GM19238 (cell line): ENCODE data around the gene SQSTM1.
"Not testable (repeated sequence)": the region's sequence is repeated elsewhere in the genome, so short reads cannot be mapped to it uniquely, and the experiment has no call there.

Source experiments
- DNase-seq: peaks from one replicate; pipeline ENCODE4 v3.0.0; 2011; ENCODE audit warnings: low spot score; ENCODE audit not compliant: insufficient read length

SQSTM1 gene

DNA sequence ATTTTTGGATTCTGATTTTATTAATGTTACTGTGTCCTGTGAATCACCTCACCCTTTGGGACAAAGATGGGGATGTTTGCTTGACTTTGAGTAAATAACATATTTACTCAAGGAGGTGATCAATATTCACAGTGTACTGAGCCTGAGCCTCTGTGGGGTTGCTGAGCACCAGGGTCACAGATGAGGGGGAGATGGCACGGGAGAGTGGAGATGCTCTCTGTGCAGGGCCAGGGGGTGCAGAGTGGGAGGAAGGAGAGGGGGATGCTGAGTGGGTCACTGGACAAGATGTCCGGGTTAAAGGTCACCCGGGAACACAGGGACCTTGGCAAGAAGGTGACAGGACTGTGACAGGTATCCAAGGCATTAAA, 4.0 kb downstream of the SQSTM1 start:
- DNase-seq, result no peak

DNA sequence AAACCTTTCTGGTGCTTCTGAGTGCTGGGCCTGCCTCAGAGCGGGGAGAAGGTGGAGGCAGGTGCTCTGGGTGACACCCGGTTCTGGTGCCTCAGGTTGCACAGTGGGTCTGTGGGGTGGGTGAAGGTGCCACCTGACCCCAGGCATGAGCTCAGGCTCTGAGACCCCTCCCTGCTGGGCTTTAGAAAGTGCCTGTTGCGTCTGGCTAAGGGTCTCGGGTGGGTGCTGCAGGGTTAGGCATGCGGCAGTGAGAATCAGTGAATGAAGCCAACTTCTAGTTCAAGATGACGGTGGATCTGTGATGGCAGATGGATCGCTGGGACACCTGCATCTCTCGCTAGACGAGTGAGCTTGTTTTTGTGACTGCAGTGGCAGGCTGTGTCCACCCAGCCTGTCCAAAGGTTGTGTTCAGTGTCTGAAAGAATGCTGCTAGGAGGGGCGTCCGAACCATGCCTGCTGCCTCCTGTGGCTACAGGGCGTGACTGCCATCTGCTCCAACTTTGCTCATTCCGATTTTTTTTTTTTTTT, 5.0 kb downstream of the SQSTM1 start:
- no peak for DNase-seq

GRCh38 chr5:179827680-179828079, 7.0 kb downstream of the SQSTM1 start:
- no peak for DNase-seq

- DNase-seq, result no peak
These were observed 8.2 kb downstream of the SQSTM1 start for GRCh38 chr5:179828756-179829421.

- DNase-seq, result no peak
These were observed 9.2 kb downstream of the SQSTM1 start for GRCh38 chr5:179829732-179830435.

- no peak for DNase-seq
These were observed 10.2 kb downstream of the SQSTM1 start for GRCh38 chr5:179830818-179831468.

DNA sequence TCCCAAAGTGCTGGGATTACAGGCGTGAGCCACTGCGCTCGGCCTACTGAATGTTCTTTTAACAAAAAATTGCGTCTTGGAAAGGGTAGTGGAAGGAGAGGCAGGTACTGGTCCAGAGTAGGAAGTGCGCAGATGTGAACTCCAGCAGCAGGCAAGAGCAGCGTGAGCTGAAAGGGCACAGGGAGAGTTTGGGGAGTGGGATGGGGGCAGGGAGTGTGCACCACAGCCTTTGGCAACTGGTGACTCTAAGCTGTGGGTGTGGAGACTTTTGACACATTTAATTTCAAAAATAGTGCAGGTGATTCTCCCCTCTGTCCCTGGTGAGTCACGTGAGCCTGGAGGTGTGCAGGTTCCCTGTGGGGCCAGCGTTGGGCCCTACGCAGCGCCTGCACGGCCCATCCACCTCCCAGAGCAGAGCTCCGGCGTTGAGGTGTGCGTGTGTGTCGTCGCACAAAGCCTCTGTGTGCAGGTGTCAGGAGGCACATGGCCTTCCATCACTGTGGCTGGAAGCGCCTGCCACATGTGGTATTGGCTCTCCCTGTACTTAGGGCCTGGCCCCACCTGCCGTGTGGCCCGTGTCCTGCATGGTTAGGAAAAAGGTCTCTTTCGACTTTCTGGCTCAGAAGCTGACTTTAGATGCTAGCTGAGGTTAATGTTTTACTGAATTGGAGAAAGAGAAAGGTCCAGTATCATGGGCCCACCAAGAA, 11.5 kb downstream of the SQSTM1 start:
- DNase-seq, result no peak

- DNase-seq, result no peak
These were observed 12.5 kb downstream of the SQSTM1 start for GRCh38 chr5:179833056-179833708.

DNA sequence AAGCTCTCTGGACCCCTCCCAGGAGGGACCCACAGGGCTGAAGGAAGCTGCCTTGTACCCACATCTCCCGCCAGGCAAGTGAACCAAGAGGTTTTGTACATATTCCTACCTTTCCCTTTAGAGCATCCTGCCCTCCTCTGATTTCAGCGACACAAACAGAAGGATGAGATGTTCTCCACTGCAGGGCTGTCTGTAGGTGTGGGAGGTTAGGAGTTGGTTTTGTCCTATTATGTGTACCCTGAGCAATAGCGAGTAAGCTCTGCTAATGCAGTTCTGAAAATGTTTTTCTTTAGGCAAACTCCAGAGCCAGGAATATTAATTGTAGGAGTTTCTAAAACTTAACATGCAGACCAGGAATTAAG, 13.0 kb downstream of the SQSTM1 start:
- DNase-seq, result no peak

- DNase-seq, result no peak
These were observed 13.4 kb downstream of the SQSTM1 start for GRCh38 chr5:179834120-179834519.

DNA sequence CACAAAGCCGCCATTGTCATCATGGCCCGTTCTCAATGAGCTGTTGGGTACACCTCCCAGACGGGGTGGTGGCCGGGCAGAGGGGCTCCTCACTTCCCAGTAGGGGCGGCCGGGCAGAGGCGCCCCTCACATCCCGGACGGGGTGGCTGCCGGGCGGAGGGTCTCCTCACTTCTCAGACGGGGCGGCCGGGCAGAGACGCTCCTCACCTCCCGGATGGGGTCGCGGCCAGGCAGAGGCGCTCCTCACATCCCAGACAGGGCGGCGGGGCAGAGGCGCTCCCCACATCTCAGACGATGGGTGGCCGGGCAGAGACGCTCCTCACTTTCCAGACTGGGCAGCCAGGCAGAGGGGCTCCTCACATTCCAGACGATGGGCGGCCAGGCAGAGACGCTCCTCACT, 14.2 kb downstream of the SQSTM1 start:
- not testable (repeated sequence) for DNase-seq

DNA sequence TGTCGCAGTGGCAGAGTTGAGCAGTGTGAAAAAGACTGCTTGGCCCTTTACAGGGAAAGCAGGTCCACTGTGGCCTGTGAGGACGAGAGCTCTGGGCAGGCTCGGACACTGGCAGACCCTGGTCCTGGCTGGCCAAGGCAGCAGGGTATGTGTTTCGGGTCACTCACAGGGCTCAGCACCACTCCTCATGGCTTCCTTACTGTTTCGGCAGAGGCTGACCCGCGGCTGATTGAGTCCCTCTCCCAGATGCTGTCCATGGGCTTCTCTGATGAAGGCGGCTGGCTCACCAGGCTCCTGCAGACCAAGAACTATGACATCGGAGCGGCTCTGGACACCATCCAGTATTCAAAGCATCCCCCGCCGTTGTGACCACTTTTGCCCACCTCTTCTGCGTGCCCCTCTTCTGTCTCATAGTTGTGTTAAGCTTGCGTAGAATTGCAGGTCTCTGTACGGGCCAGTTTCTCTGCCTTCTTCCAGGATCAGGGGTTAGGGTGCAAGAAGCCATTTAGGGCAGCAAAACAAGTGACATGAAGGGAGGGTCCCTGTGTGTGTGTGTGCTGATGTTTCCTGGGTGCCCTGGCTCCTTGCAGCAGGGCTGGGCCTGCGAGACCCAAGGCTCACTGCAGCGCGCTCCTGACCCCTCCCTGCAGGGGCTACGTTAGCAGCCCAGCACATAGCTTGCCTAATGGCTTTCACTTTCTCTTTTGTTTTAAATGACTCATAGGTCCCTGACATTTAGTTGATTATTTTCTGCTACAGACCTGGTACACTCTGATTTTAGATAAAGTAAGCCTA, 15.7 kb downstream of the SQSTM1 start:
- DNase-seq, result no peak

DNA sequence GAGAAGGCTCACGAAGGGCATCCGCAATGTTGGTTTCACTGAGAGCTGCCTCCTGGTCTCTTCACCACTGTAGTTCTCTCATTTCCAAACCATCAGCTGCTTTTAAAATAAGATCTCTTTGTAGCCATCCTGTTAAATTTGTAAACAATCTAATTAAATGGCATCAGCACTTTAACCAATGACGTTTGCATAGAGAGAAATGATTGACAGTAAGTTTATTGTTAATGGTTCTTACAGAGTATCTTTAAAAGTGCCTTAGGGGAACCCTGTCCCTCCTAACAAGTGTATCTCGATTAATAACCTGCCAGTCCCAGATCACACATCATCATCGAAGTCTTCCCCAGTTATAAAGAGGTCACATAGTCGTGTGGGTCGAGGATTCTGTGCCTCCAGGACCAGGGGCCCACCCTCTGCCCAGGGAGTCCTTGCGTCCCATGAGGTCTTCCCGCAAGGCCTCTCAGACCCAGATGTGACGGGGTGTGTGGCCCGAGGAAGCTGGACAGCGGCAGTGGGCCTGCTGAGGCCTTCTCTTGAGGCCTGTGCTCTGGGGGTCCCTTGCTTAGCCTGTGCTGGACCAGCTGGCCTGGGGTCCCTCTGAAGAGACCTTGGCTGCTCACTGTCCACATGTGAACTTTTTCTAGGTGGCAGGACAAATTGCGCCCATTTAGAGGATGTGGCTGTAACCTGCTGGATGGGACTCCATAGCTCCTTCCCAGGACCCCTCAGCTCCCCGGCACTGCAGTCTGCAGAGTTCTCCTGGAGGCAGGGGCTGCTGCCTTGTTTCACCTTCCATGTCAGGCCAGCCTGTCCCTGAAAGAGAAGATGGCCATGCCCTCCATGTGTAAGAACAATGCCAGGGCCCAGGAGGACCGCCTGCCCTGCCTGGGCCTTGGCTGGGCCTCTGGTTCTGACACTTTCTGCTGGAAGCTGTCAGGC, 16.6 kb downstream of the SQSTM1 start:
- no peak for DNase-seq

DNA sequence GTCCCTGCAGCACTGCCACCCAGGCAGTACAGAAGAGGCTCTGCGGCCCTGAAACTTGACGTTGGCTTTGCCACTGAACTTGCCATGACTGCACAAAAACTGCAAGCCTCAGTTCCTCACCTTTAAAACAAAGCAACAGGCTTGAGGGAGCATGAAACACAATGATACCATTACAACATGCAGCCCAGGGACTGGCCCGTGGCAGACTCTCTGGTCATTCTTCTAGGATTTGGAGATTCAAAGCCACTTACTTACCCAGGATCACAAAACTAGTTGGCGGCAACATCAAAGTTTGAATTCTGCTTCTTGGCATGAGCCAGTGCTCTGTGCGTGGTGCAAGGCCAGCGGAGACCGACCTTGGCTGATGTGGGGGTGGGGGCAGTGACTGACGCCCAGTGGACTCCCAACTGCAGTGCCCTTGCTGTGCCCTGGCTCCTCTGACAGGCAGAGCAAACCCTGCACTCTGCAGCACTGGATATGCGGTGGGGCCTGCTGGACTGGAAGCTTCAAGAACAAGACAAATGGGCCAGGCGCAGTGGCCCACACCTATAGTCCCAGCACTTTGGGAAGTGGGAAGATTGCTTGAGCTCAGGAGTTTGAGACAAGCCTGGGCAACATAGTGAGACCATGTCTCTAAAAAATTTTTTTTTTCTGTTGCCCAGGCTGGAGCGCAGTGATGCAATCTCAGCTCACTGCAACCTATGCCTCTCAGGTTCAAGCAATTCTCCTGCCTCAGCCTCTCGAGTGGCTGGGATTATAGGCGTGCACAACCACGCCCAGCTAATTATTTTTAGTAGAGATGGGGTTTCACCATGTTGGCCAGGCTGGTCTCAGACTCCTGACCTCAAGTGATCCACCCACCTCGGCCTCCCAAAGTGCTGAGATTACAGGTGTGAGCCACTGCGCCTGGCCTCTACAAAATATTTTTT, 18.9 kb downstream of the SQSTM1 start:
- DNase-seq, result no peak

GRCh38 chr5:179840321-179840720, 19.6 kb downstream of the SQSTM1 start:
- DNase-seq, result no peak

GRCh38 chr5:179840766-179841165, 20.1 kb downstream of the SQSTM1 start:
- no peak for DNase-seq

DNA sequence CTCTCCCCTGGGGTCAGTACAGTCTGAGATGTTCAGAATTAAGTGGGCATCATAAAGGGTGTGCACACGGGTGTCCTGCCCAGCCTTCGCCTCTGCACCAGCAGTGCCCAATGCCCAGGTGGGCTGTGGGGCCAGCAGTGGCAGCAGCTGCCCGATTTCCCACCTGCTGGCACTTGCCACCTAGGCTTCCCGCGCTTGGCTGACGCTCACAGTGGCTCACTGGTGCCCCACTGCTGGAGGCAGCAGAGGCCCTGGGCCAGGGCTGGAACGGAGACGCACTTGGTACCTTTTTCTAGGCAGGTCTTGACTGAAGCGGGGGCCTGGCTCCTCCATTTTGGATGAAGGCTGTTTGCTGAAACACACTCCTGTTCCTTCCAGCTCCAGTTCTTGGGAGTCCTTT, 20.9 kb downstream of the SQSTM1 start:
- no peak for DNase-seq

GRCh38 chr5:179852993-179853547, 32.4 kb downstream of the SQSTM1 start:
- no peak for DNase-seq
